Activated naive CD8-positive, alpha-beta T cell treated with anti-CD3 and anti-CD28 coated beads, Interleukin-2, amount 50 U/mL, for 16 hours (primary cell): Measurements from ENCODE around the gene ATOX1.
"Not testable (repeated sequence)": the region's sequence is repeated elsewhere in the genome, so short reads cannot be mapped to it uniquely, and the experiment has no call there.

ENCODE experiments used
- DNase-seq: peaks from one replicate; pipeline ENCODE4 v3.0.0-alpha.2; 2020; ENCODE audit warnings: low read depth, low spot score

ATOX1 gene

GRCh38 chr5:151733358-151734063, 24.9 kb downstream of the ATOX1 start:
- no peak for DNase-seq

- no peak for DNase-seq
Measured at GRCh38 chr5:151730381-151730780, 28.1 kb downstream of the ATOX1 start.

GRCh38 chr5:151729597-151729996, 28.8 kb downstream of the ATOX1 start:
- DNase-seq: not testable (repeated sequence)

GRCh38 chr5:151724360-151724759, 34.1 kb downstream of the ATOX1 start:
- no peak for DNase-seq

- DNase-seq: no peak
Measured at GRCh38 chr5:151722546-151722945, 35.9 kb downstream of the ATOX1 start.

GRCh38 chr5:151721812-151722391, 36.5 kb downstream of the ATOX1 start:
- no peak for DNase-seq

GRCh38 chr5:151721087-151721646, 37.3 kb downstream of the ATOX1 start:
- DNase-seq: no peak

- DNase-seq: no peak
Measured at GRCh38 chr5:151720215-151720614, 38.2 kb downstream of the ATOX1 start.

GRCh38 chr5:151719228-151720000, 39.0 kb downstream of the ATOX1 start:
- DNase-seq: no peak

- DNase-seq: no peak
Measured at GRCh38 chr5:151718646-151719045, 39.8 kb downstream of the ATOX1 start.

GRCh38 chr5:151718153-151718552, 40.3 kb downstream of the ATOX1 start:
- no peak for DNase-seq

GRCh38 chr5:151717416-151717815, 41.0 kb downstream of the ATOX1 start:
- DNase-seq: no peak

- no peak for DNase-seq
Measured at GRCh38 chr5:151709109-151709735, 49.2 kb downstream of the ATOX1 start.

- no peak for DNase-seq
Measured at GRCh38 chr5:151708126-151708525, 50.3 kb downstream of the ATOX1 start.

- no peak for DNase-seq
Measured at GRCh38 chr5:151707567-151707966, 50.9 kb downstream of the ATOX1 start.

GRCh38 chr5:151706906-151707305, 51.5 kb downstream of the ATOX1 start:
- no peak for DNase-seq

- DNase-seq: no peak
Measured at GRCh38 chr5:151703780-151704179, 54.7 kb downstream of the ATOX1 start.

- DNase-seq: no peak
Measured at GRCh38 chr5:151703227-151703626, 55.2 kb downstream of the ATOX1 start.

GRCh38 chr5:151700820-151701219, 57.6 kb downstream of the ATOX1 start:
- no peak for DNase-seq

GRCh38 chr5:151700296-151700695, 58.1 kb downstream of the ATOX1 start:
- no peak for DNase-seq

- no peak for DNase-seq
Measured at GRCh38 chr5:151699071-151699901, 59.1 kb downstream of the ATOX1 start.
